GM06990 (cell line): ENCODE results near the gene PTGER3.

ENCODE experiments used
- DNase-seq: peaks from one replicate; pipeline ENCODE4 v3.0.0-alpha.2; 2011; ENCODE audit not compliant: insufficient read length; ENCODE audit errors: extremely low read depth
- H3K27me3 ChIP-seq: replicated peaks from 2 replicates; pipeline ENCODE4 v1.6.0; 2011; ENCODE audit warnings: low read length; ENCODE audit not compliant: control insufficient read depth, insufficient read depth
- H3K36me3 ChIP-seq: 2 replicates; pipeline ENCODE4 v1.5.1; 2011; ENCODE audit warnings: low read length; ENCODE audit not compliant: control insufficient read depth, insufficient read depth
- H3K4me3 ChIP-seq: replicated peaks from 2 replicates; pipeline ENCODE4 v1.5.1; 2011; ENCODE audit warnings: low read depth, mild to moderate bottlenecking, control low read depth, low read length
- TF ChIP-seq, protein P1 (sequence below): IDR thresholded peaks from 2 replicates; pipeline ENCODE4 v1.5.1; 2011; ENCODE audit warnings: low read length, control low read depth, mild to moderate bottlenecking, inconsistent platforms; ENCODE audit not compliant: insufficient read depth, poor library complexity, severe bottlenecking

The PTGER3 gene

DNA sequence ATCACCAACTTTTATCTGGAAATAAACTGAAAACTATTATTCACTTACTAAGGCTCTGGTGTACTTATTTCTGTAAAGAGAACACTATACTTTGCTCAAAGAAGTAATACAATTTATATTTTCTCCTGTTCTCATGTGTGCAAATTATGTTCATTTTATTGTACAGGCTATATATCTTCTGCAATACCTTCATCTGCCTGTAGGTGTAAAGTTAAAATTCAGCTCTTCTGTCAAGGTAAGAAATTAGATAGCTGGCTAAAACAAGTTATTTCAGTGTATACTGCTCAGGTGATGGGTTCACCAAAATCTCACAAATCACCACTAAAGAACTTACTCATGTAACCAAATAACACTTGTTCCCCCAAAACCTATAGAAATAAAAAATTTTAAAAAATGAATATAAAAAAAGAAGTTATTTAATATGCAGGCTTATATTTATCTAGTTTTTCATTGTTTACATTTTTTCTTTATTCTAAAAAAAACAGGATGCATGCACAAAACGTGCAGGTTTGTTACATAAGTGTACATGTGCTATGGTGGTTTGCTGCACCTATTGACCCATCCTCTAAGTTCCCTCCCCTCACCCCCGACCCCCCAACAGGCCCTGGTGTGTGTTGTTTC lies 81.5 kb downstream of the PTGER3 start:
- TF ChIP-seq, protein P1, sequence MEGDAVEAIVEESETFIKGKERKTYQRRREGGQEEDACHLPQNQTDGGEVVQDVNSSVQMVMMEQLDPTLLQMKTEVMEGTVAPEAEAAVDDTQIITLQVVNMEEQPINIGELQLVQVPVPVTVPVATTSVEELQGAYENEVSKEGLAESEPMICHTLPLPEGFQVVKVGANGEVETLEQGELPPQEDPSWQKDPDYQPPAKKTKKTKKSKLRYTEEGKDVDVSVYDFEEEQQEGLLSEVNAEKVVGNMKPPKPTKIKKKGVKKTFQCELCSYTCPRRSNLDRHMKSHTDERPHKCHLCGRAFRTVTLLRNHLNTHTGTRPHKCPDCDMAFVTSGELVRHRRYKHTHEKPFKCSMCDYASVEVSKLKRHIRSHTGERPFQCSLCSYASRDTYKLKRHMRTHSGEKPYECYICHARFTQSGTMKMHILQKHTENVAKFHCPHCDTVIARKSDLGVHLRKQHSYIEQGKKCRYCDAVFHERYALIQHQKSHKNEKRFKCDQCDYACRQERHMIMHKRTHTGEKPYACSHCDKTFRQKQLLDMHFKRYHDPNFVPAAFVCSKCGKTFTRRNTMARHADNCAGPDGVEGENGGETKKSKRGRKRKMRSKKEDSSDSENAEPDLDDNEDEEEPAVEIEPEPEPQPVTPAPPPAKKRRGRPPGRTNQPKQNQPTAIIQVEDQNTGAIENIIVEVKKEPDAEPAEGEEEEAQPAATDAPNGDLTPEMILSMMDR = peak; percentile 35
- Histone ChIP-seq H3K36me3 (no peaks in the 10 kb centered on the region), H3K27me3 (no peaks in the 10 kb centered on the region), H3K4me3 (no peak overlapping the region)
- DNase-seq = no peak

DNA sequence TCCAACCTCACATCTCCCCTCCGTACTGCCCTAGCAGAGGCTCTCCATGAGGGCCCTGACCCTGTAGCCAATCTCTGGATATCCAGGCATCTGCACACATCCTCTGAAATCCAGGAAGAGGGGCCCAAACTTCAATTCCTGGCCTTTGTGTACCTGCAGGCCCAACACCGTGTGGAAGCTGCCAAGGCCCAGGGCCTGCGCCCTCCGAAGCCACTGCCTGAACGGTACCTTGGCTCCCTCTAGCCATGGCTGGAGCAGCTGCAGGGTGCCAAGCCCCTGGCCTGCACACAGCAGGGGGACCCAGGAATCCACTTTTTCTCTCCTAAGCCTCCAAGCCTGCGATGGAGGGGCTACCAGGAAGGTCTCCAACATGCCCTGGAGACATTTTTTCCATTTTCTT lies 84.2 kb downstream of the PTGER3 start:
- no peak overlapping the region for H3K4me3 ChIP-seq
- no peaks in the 10 kb centered on the region for H3K27me3 ChIP-seq
- H3K36me3 ChIP-seq = no peaks in the 10 kb centered on the region
- TF ChIP-seq, protein P1 = no peak
- no peak for DNase-seq

DNA sequence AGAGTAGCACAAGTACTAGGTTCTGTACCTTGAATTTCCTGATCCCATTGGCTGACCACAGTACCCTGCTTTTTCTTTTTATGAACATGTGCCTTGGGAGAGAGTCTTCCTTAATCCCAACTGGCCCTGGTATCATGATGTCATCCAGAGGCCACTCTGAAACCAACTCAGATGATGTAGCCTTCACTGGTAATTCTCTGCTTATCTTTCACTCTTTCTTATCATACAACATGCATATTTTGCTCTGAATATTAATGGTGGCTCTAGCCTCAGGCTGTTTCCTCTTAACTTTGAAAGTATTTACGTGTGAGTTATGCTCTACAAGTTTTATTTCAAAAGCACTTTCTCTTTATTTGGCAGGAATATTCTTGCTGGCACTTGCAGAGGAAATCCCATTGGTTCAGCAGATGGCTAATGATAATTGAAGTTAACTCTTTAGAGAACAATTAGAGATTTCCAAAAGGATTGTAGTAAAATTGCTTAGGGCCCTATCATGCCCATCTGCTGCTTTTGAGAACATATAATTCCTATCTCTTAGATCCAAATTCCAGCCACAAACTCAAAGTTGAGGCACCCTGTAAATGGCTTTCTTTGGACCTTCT lies 86.1 kb downstream of the PTGER3 start:
- Histone ChIP-seq H3K36me3 (no peaks in the 10 kb centered on the region), H3K27me3 (no peaks in the 10 kb centered on the region), H3K4me3 (no peak overlapping the region)
- DNase-seq = no peak
- TF ChIP-seq, protein P1 = no peak

DNA sequence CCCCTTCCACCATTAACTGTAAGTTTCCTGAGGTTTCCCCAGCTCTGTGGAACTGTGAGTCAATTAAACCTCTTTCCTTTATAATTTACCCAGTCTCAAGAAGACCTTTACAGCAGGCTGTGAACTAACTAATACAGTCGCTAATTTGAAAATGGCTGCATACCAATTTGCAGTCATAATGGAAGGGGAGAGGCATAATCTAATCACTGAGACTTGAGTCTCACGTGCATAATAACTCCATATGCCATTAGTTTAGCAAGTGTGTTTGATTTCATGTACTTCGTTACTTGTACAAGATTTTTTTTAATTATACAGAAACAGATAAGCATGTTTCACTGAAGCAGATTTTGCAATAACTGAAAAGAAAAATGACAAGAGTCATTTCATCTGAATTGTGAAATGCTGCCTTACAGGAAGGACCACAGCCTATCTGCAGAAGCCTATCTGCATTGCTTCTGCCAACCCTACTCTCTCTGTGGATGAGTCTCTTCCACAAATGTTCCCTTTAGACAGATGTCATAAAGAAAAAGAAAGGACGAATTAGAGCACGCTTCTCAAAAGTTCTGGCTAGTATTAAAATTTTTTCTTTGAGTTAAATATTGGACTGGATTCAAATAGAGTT lies 99.1 kb downstream of the PTGER3 start:
- TF ChIP-seq, protein P1 = no peak
- Histone ChIP-seq H3K4me3 (no peak overlapping the region), H3K36me3 (no peaks in the 10 kb centered on the region), H3K27me3 (no peaks in the 10 kb centered on the region)
- no peak for DNase-seq

DNA sequence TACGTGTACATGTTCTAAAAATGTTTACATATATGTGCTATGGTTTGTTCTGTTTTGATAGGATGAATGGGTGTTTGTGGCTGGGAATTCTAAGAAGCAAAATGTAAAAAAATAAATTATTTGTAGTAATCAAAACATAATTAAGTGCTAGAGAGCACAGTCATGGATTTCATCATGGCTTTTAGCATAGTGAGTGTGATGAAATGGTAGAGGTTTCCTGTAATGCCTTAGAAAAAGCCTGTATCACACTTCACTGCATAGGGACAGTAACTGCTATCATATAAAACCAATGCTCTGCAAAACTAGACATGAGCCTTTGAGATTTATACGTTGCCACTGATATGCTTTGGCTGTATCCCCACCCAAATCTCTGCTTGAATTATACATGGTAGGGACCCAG lies 99.8 kb downstream of the PTGER3 start:
- no peaks in the 10 kb centered on the region for H3K27me3 ChIP-seq
- no peak overlapping the region for H3K4me3 ChIP-seq
- TF ChIP-seq, protein P1 = no peak
- H3K36me3 ChIP-seq = no peaks in the 10 kb centered on the region
- DNase-seq = no peak

DNA sequence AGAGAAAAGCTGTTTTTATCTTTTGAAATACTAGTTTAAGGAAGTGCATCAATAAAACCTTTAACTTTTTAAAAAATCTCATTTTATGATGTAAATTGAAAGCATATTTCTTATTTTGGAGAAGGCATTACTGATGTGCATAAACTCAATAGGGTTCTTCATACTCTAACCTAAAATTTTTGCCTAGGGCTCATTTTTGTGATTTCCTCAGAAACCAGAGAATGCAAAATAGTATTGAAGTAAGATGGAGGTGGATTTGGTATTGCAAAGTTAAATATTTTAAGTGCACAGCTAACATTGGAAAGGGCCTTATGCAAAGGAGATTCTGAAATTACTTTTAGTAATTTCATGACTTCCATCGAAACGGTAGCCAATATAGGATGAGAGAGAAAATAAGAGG lies 101.9 kb downstream of the PTGER3 start:
- Histone ChIP-seq H3K36me3 (no peaks in the 10 kb centered on the region), H3K4me3 (no peak overlapping the region), H3K27me3 (no peaks in the 10 kb centered on the region)
- TF ChIP-seq, protein P1 = no peak
- DNase-seq = no peak
